PC-3 (cell line): Measurements from ENCODE around the gene ILF2. TPM values are rescaled to one million over a fixed set of nuclear protein-coding genes. Genes with fewer than 3 reads are reported as not detected.

ENCODE experiments used
- ATAC-seq: fragments of 200-7000 bp; cut with Tn5 transposase; 2 replicates; pipeline ENCODE4 v1.9.1; 2020; ENCODE audit warnings: mild to moderate bottlenecking, moderate library complexity
- BruUV-seq: library from RNA; stranded (reverse); fragments of 400-500 nt; replicated peaks from 2 replicates; lab custom pipeline; 2021; lab: Mats Ljungman, UMichigan
- CTCF ChIA-PET: fragments of 300-600 bp; sonication (Branson Sonifier 250); formaldehyde crosslinking; loops from one replicate; lab custom pipeline; 2022; ENCODE audit warnings: antibody characterized with exemption; lab: Charles Lee
- POLR2A ChIA-PET: fragments of 300-600 bp; sonication (Branson Sonifier 250); formaldehyde crosslinking; loops from one replicate; lab custom pipeline; 2022; ENCODE audit warnings: antibody characterized with exemption; ENCODE audit not compliant: unreplicated experiment; lab: Charles Lee
- DNase-seq: peaks from one replicate; pipeline ENCODE4 v3.0.0-alpha.2; 2015
- H2AFZ ChIP-seq: fragments of 300-600 bp; sonication (generic); 2 replicates; pipeline ENCODE4 v1.6.0; 2016; ENCODE audit warnings: antibody characterized with exemption, low read length
- H3F3A ChIP-seq: fragments of 300-600 bp; sonication (generic); one replicate; pipeline ENCODE4 v1.6.0; 2017; ENCODE audit warnings: antibody characterized with exemption, low read length, control low read depth, mild to moderate bottlenecking; ENCODE audit not compliant: unreplicated experiment
- H3K27ac ChIP-seq: fragments of 300-600 bp; sonication (generic); 2 replicates; pipeline ENCODE4 v1.5.1; 2016; ENCODE audit warnings: mild to moderate bottlenecking, low read length
- H3K27me3 ChIP-seq: fragments of 300-600 bp; sonication (generic); 2 replicates; pipeline ENCODE4 v1.6.1; 2016; ENCODE audit warnings: low read length, mixed read lengths
- H3K36me3 ChIP-seq: fragments of 300-600 bp; sonication (generic); 2 replicates; pipeline ENCODE4 v1.6.1; 2016; ENCODE audit warnings: low read depth, mixed run types, low read length, mixed read lengths
- H3K4me1 ChIP-seq: fragments of 300-600 bp; sonication (generic); 2 replicates; pipeline ENCODE4 v1.5.1; 2016; ENCODE audit warnings: low read length; ENCODE audit not compliant: insufficient read depth
- H3K4me2 ChIP-seq: fragments of 300-600 bp; sonication (generic); 2 replicates; pipeline ENCODE4 v1.6.0; 2016; ENCODE audit warnings: low read length
- H3K4me3 ChIP-seq: fragments of 300-600 bp; sonication (generic); 2 replicates; pipeline ENCODE4 v1.5.1; 2016; ENCODE audit warnings: mild to moderate bottlenecking, low read length, mixed read lengths
- H3K79me2 ChIP-seq: fragments of 300-600 bp; sonication (generic); 2 replicates; pipeline ENCODE4 v1.6.1; 2017; ENCODE audit warnings: low read length, mixed read lengths
- H3K9ac ChIP-seq: fragments of 300-600 bp; sonication (generic); 2 replicates; pipeline ENCODE4 v1.6.0; 2016; ENCODE audit warnings: mild to moderate bottlenecking, low read length
- H3K9me2 ChIP-seq: fragments of 300-600 bp; sonication (generic); replicated peaks from 2 replicates; pipeline ENCODE4 v1.6.1; 2016; ENCODE audit warnings: mixed run types, low read length, mixed read lengths
- H3K9me3 ChIP-seq: fragments of 300-600 bp; sonication (generic); 2 replicates; pipeline ENCODE4 v1.6.1; 2016; ENCODE audit warnings: low read length, mixed read lengths
- H4K20me1 ChIP-seq: fragments of 300-600 bp; sonication (generic); 2 replicates; pipeline ENCODE4 v1.6.1; 2016; ENCODE audit warnings: low read length, mixed read lengths
- EZH2 ChIP-seq: fragments of 300-600 bp; sonication (generic); IDR thresholded peaks from one replicate; pipeline ENCODE4 v1.6.1; 2017; ENCODE audit warnings: antibody characterized with exemption, mild to moderate bottlenecking, low read length; ENCODE audit not compliant: unreplicated experiment
- EZH2phosphoT487 ChIP-seq: fragments of 300-600 bp; sonication (generic); IDR thresholded peaks from 2 replicates; pipeline ENCODE4 v1.6.1; 2018; ENCODE audit warnings: mild to moderate bottlenecking, antibody characterized with exemption, low read length, borderline replicate concordance
- intact Hi-C: fragments of 100-400 bp; cut with micrococcal nuclease; formaldehyde crosslinking; loops from 2 replicates; pipeline ENCODE4 v1.9.0; 2023
- total RNA-seq: library from RNA; depleted of rRNA; stranded (reverse); fragments of >200 nt; gene quantifications from 2 replicates; pipeline ENCODE4 v1.2.3, GENCODE V29; 2014
- TF ChIP-seq, protein P1 (sequence below): fragments of 300-600 bp; sonication (generic); conservative IDR thresholded peaks from 2 replicates; pipeline ENCODE4 v1.5.1; 2017; ENCODE audit warnings: antibody characterized with exemption, low read depth, mild to moderate bottlenecking, low read length

The ILF2 gene
- total RNA-seq, 1 experiment from 2014 or later = 439 TPM

DNA sequence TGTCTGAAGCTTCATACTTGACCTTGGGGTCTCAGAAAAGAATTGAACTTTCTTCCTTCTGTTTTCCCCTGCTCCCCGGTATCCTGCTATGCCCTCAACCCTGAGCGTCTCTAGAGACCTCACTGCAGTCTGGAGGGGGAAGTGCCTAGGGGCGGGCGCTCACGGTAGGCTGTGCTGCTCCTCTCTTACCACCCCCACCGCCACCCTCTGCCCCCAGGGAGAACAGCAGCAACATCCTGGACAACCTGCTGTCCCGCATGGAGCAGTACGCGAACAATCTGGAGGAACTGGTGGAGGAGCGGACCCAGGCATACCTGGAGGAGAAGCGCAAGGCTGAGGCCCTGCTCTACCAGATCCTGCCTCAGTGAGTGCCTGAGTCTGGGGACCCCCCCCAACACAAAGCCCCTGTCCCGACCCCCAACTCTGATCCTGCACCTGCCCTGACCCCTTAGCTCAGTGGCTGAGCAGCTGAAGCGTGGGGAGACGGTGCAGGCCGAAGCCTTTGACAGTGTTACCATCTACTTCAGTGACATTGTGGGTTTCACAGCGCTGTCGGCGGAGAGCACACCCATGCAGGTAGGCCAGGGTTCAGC lies 18.0 kb upstream of the ILF2 start:
- Histone ChIP-seq H3K4me1 (no peaks in the 10 kb centered on the region), H3K4me2 (no peak overlapping the region), H3K27ac (no peak overlapping the region), H3K27me3 (no peaks in the 10 kb centered on the region), H2AFZ (no peak overlapping the region), H3K4me3 (no peak overlapping the region), H3K36me3 (no peaks in the 10 kb centered on the region), H3K9me2 (no peaks in the 10 kb centered on the region), H3K9me3 (no peaks in the 10 kb centered on the region), H3K79me2 (no peaks in the 10 kb centered on the region), H3K9ac (no peak overlapping the region), H3F3A (no peaks in the 10 kb centered on the region), H4K20me1 (no peaks in the 10 kb centered on the region)
- no TSS peak for BruUV-seq
- TF ChIP-seq, protein P1, sequence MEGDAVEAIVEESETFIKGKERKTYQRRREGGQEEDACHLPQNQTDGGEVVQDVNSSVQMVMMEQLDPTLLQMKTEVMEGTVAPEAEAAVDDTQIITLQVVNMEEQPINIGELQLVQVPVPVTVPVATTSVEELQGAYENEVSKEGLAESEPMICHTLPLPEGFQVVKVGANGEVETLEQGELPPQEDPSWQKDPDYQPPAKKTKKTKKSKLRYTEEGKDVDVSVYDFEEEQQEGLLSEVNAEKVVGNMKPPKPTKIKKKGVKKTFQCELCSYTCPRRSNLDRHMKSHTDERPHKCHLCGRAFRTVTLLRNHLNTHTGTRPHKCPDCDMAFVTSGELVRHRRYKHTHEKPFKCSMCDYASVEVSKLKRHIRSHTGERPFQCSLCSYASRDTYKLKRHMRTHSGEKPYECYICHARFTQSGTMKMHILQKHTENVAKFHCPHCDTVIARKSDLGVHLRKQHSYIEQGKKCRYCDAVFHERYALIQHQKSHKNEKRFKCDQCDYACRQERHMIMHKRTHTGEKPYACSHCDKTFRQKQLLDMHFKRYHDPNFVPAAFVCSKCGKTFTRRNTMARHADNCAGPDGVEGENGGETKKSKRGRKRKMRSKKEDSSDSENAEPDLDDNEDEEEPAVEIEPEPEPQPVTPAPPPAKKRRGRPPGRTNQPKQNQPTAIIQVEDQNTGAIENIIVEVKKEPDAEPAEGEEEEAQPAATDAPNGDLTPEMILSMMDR = no peak
- no peak for TF ChIP-seq EZH2phosphoT487
- TF ChIP-seq EZH2 = no peak
- DNase-seq (no peak), ATAC-seq (no peak)
- POLR2A ChIA-PET = no interaction called here
- CTCF ChIA-PET = no interaction called here
- intact Hi-C loops = no loop called here

DNA sequence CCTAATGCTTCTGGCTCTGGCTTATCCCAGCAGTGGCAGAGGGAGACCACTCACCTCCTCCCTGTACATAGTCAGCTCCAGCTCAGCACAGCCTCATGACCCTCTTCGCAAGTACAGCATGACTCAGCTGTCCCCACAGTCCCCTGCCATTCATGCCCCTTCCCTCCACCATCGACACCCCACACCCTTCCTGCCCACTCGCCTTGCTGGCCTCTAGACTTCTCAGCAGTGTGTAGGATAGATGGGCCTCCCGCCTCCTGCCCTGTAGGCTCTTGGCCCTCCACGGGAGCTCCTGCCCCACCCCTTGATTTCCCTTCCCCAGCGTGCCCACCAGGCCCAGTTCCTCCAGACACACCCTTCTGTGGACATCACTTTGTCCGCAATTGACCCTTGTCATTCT lies 17.5 kb upstream of the ILF2 start:
- no TSS peak for BruUV-seq
- no peaks in the 10 kb centered on the region for H3F3A ChIP-seq
- intact Hi-C loops = no loop called here
- H3K36me3 ChIP-seq = no peaks in the 10 kb centered on the region
- no peak overlapping the region for H3K4me3 ChIP-seq
- DNase-seq = no peak
- no peak overlapping the region for H3K27ac ChIP-seq
- ChIA-PET CTCF (no interaction called here), POLR2A (no interaction called here)
- no peak for ATAC-seq
- H3K9me2 ChIP-seq = no peaks in the 10 kb centered on the region
- H3K27me3 ChIP-seq = no peaks in the 10 kb centered on the region
- no peak for TF ChIP-seq EZH2phosphoT487
- TF ChIP-seq EZH2 = no peak
- TF ChIP-seq, protein P1 = no peak
- H3K9me3 ChIP-seq = no peaks in the 10 kb centered on the region
- no peaks in the 10 kb centered on the region for H4K20me1 ChIP-seq
- no peaks in the 10 kb centered on the region for H3K4me1 ChIP-seq
- H3K4me2 ChIP-seq = no peak overlapping the region
- H3K9ac ChIP-seq = no peak overlapping the region
- no peaks in the 10 kb centered on the region for H3K79me2 ChIP-seq
- H2AFZ ChIP-seq = no peak overlapping the region

DNA sequence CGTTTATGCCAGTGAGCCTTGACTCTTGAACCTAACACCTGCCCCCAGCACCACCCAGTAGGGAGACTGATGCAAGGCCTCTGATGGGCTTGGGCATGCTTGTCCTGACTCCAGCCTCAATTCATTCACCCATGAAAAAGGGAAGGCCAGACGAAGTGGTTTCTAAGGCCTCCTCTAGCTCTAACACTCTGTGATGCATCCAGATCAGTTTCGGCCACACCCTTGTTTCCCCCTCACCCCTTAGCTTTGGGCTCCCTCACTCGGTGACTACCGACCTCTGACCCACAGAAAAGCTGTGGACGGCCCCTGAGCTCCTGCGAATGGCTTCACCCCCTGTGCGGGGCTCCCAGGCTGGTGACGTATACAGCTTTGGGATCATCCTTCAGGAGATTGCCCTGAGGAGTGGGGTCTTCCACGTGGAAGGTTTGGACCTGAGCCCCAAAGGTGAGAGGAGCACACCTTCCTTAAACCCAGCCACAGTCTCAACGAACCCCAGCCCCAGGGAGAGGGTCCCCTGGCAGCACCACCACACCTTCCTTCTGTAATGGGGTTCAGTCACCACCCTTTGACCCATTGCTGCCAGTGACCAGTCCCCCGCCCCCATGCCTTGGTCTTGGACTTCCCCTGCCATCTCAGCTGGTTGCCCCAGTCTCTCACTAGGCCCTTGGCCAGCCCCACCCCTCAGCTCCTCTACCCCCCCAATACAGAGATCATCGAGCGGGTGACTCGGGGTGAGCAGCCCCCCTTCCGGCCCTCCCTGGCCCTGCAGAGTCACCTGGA lies 16.7 kb upstream of the ILF2 start:
- TF ChIP-seq, protein P1 = no peak
- TF ChIP-seq EZH2phosphoT487 = no peak
- TF ChIP-seq EZH2 = no peak
- no peak for ATAC-seq
- Histone ChIP-seq H3K9ac (no peak overlapping the region), H2AFZ (no peak overlapping the region), H3K4me2 (no peak overlapping the region), H3K79me2 (no peaks in the 10 kb centered on the region), H3K27ac (no peak overlapping the region), H3K4me3 (no peak overlapping the region), H3K9me3 (no peaks in the 10 kb centered on the region), H4K20me1 (no peaks in the 10 kb centered on the region), H3K27me3 (no peaks in the 10 kb centered on the region), H3K36me3 (no peaks in the 10 kb centered on the region), H3K9me2 (no peaks in the 10 kb centered on the region), H3K4me1 (no peaks in the 10 kb centered on the region), H3F3A (no peaks in the 10 kb centered on the region)
- intact Hi-C loops = no loop called here
- CTCF ChIA-PET = no interaction called here
- POLR2A ChIA-PET = no interaction called here
- no peak for DNase-seq
- BruUV-seq = no TSS peak
